ENCODE results near the gene KNCN. TPM values are rescaled to one million over a fixed set of nuclear protein-coding genes. Genes with fewer than 3 reads are reported as not detected.

KNCN gene
- total RNA-seq, 1 donor: not detected

DNA sequence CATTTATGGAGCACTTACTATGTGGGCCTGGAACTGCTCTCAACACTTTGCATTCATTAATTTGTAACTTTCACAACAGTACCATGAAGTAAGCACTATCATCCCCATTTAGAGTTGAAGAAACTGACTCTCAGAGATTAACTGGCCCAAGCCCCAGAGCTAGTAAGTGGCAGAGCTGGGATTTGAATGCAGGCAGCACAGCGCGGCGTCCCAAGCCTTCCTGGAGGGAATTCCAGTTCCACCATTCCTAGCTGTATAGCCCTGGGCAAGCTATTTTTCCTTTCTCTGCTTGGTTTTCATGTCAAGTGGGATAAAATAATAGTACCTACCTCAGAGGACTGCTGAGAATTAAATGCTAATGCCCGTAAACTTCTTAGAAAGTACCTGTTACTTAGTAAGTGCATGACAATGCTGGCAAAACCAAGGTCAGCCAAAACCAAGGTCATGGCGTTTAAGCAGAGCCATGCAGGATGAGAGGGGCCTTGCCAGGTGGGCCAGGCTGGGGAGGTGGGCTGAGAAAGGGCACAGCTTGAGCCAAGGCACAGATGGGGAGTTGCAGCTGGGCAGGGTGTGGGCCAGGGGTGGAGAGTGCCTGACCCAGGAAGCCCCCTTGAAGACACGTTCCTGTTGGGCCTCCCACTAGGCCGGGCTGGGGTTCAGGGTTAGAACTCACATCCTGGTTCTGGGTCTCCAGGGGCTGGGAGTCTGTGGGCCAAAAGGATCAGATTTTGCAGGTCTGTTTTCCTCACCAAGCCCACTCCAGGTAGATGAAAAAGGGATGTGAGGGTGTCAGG is 4.6 kb upstream of the KNCN start:
- no peak overlapping the region for H3K27ac ChIP-seq (ENCODE audit: low read depth, low read length)
- H3K27me3 ChIP-seq (ENCODE audit: insufficient read depth, low read length): peaks cover 8% of the 10 kb centered on the region
- H2AFZ ChIP-seq (ENCODE audit: low read length): no peak overlapping the region
- H4K20me1 ChIP-seq (ENCODE audit: insufficient read depth, low read length): no peaks in the 10 kb centered on the region
- no peak for DNase-seq (ENCODE audit: insufficient read length, low spot score, missing footprints)
- no peak overlapping the region for H3K4me2 ChIP-seq (ENCODE audit: insufficient read depth, low read length)
- no peaks in the 10 kb centered on the region for H3K4me1 ChIP-seq (ENCODE audit: insufficient read depth, low read length)
- no peaks in the 10 kb centered on the region for H3K79me2 ChIP-seq (ENCODE audit: insufficient read depth, low read length)
- no peaks in the 10 kb centered on the region for H3K9me3 ChIP-seq (ENCODE audit: low read depth, low read length)
- no peak overlapping the region for H3K4me3 ChIP-seq (ENCODE audit: insufficient read depth, low read length)
- no peaks in the 10 kb centered on the region for H3K36me3 ChIP-seq (ENCODE audit: insufficient read depth, low read length)
- no peak for TF ChIP-seq CTCF (IDR thresholded peaks at IDR 0.05; ENCODE audit: extremely low read depth, low read depth, low read length)

DNA sequence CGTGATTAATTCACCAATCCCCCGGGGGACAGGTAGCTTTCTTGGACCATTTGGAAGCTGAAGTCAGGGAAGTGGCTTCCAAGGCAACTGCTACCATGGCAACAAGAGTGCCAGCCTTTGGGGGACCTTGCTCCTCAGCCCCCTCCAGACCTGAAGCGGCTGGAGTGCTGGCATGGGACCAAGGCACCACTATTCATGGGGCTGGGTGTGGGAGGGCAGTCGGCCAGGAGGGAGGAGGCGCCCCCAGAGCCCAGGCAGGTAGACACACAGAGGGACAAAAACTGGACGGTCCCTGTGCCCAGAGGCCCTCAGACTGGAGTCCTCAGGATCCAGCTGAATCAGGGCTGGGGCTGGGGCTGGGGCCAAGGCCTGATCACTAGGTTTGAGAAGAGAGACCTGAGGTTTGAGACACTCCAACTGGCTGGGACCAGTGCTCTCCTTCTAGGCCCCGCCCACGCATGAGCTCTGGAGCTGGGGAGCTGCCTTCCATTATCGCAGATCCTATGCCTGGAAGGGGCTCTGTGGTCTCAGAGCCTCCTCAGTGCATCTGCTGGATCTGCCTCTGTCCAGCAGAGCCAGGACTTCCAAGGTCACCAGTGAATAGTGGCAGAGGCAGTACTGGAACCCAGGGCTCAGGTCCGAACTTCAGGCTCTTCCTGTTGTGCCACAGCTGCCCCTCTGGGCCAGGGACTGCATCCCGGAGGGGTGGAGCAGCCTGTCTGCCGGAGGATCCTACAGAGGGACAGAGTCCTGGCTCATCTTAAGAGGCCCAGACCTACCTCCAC is 3.3 kb upstream of the KNCN start:
- no peak for DNase-seq (ENCODE audit: insufficient read length, low spot score, missing footprints)

DNA sequence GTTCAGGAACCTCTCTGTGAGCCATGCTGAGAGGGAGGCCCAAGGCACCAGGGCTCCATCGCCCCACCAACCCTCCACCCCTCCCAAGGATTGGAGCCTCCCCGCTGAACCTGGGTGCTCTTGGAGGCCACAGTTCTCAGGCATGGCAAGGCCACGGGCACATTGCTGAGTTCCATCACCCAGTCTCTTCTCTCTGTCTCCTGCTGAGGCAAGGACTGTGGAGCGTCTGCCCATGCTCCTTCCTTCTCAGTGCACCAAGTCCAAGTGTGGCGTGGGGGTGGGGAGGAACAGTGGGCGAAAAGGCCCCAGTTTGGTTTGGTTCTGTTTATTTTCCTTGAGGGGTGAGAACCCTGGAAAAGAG is 2.8 kb upstream of the KNCN start:
- no peak for TF ChIP-seq CTCF (IDR thresholded peaks at IDR 0.05; ENCODE audit: extremely low read depth, low read depth, low read length)
- Histone ChIP-seq H3K36me3 (ENCODE audit: insufficient read depth, low read length) (no peaks in the 10 kb centered on the region), H3K27me3 (ENCODE audit: insufficient read depth, low read length) (peaks cover 11% of the 10 kb centered on the region), H2AFZ (ENCODE audit: low read length) (no peak overlapping the region), H3K9me3 (ENCODE audit: low read depth, low read length) (no peaks in the 10 kb centered on the region), H3K27ac (ENCODE audit: low read depth, low read length) (no peak overlapping the region), H3K79me2 (ENCODE audit: insufficient read depth, low read length) (no peaks in the 10 kb centered on the region), H3K4me2 (ENCODE audit: insufficient read depth, low read length) (no peak overlapping the region), H3K4me1 (ENCODE audit: insufficient read depth, low read length) (no peaks in the 10 kb centered on the region), H3K4me3 (ENCODE audit: insufficient read depth, low read length) (no peak overlapping the region), H4K20me1 (ENCODE audit: insufficient read depth, low read length) (no peaks in the 10 kb centered on the region)
- no peak for DNase-seq (ENCODE audit: insufficient read length, low spot score, missing footprints)

More for the DNA sequence above, 3.3 kb upstream of the KNCN start:
- Histone ChIP-seq H3K4me1 (ENCODE audit: insufficient read depth, low read length) (no peaks in the 10 kb centered on the region), H3K36me3 (ENCODE audit: insufficient read depth, low read length) (no peaks in the 10 kb centered on the region), H3K4me3 (ENCODE audit: insufficient read depth, low read length) (no peak overlapping the region), H3K27ac (ENCODE audit: low read depth, low read length) (no peak overlapping the region), H3K27me3 (ENCODE audit: insufficient read depth, low read length) (peaks cover 11% of the 10 kb centered on the region), H3K4me2 (ENCODE audit: insufficient read depth, low read length) (no peak overlapping the region), H3K9me3 (ENCODE audit: low read depth, low read length) (no peaks in the 10 kb centered on the region), H3K79me2 (ENCODE audit: insufficient read depth, low read length) (no peaks in the 10 kb centered on the region), H2AFZ (ENCODE audit: low read length) (no peak overlapping the region), H4K20me1 (ENCODE audit: insufficient read depth, low read length) (no peaks in the 10 kb centered on the region)
- TF ChIP-seq CTCF (IDR thresholded peaks at IDR 0.05; ENCODE audit: extremely low read depth, low read depth, low read length): no peak

DNA sequence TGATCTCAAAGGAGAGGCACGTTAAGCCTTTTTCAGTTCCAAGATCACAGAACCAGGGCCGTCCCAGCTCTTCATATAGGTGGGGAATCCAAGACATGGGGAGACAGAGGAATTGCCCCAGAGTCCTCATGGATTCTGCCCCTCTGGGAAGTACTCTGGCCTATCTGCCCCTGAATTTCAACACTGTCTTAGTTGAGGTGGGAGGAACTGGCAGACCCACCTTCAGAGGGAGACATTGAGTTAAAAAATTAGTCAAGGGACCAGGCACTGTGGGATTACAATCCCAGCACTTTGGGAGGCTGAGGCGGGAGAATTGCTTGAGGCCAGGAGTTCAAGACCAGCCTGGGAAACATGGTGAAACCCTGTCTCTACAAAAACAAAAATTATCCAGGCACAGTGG is 2.1 kb upstream of the KNCN start:
- Histone ChIP-seq H3K27me3 (ENCODE audit: insufficient read depth, low read length) (peaks cover 11% of the 10 kb centered on the region), H3K4me3 (ENCODE audit: insufficient read depth, low read length) (no peak overlapping the region), H4K20me1 (ENCODE audit: insufficient read depth, low read length) (no peaks in the 10 kb centered on the region), H3K27ac (ENCODE audit: low read depth, low read length) (no peak overlapping the region), H3K79me2 (ENCODE audit: insufficient read depth, low read length) (no peaks in the 10 kb centered on the region), H3K4me1 (ENCODE audit: insufficient read depth, low read length) (no peaks in the 10 kb centered on the region), H3K4me2 (ENCODE audit: insufficient read depth, low read length) (no peak overlapping the region), H2AFZ (ENCODE audit: low read length) (no peak overlapping the region), H3K9me3 (ENCODE audit: low read depth, low read length) (no peaks in the 10 kb centered on the region), H3K36me3 (ENCODE audit: insufficient read depth, low read length) (no peaks in the 10 kb centered on the region)
- TF ChIP-seq CTCF (IDR thresholded peaks at IDR 0.05; ENCODE audit: extremely low read depth, low read depth, low read length): no peak
- no peak for DNase-seq (ENCODE audit: insufficient read length, low spot score, missing footprints)
